GM13976 (cell line): ENCODE results near the gene GDA.

Experiments used
- DNase-seq: peaks from one replicate; pipeline ENCODE4 v3.0.0; 2012; ENCODE audit warnings: low spot score
- in situ Hi-C: fragments of 300-500 bp; cut with MboI; formaldehyde crosslinking; loops from one replicate; pipeline ENCODE4 v1.12.0; 2022; ENCODE audit warnings: low sequenced_read_pairs, mixed read lengths, inconsistent platforms; ENCODE audit not compliant: unreplicated experiment
- TF ChIP-seq, protein P1 (sequence below): IDR thresholded peaks from 2 replicates; pipeline ENCODE4 v1.5.1; 2012; ENCODE audit warnings: borderline replicate concordance, mild to moderate bottlenecking; ENCODE audit not compliant: insufficient read depth; ENCODE audit errors: extremely low read depth, missing control alignments, control extremely low read depth

GDA gene

DNA sequence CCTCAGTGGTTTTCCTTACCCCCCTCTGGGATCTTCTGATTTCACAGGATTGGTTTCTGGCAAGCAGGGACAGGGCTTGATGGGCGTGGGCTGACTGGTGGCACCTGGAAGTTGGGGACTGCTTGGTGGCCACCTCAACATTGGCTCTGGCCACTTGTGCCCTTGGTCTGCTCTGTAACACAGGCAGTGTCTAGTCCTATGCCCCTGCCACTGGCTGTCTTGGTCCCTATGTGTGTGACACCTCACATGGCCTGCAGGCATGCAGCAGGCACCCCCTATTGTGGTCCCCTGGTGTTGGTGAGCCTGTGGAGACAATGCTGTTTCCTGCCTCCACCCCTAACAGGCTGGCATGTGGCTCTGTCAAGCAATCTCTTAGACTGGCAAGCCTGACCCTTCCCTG, 71.3 kb downstream of the GDA start:
- in situ Hi-C loops: no loop called here
- TF ChIP-seq, protein P1, sequence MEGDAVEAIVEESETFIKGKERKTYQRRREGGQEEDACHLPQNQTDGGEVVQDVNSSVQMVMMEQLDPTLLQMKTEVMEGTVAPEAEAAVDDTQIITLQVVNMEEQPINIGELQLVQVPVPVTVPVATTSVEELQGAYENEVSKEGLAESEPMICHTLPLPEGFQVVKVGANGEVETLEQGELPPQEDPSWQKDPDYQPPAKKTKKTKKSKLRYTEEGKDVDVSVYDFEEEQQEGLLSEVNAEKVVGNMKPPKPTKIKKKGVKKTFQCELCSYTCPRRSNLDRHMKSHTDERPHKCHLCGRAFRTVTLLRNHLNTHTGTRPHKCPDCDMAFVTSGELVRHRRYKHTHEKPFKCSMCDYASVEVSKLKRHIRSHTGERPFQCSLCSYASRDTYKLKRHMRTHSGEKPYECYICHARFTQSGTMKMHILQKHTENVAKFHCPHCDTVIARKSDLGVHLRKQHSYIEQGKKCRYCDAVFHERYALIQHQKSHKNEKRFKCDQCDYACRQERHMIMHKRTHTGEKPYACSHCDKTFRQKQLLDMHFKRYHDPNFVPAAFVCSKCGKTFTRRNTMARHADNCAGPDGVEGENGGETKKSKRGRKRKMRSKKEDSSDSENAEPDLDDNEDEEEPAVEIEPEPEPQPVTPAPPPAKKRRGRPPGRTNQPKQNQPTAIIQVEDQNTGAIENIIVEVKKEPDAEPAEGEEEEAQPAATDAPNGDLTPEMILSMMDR: no peak
- no peak for DNase-seq

DNA sequence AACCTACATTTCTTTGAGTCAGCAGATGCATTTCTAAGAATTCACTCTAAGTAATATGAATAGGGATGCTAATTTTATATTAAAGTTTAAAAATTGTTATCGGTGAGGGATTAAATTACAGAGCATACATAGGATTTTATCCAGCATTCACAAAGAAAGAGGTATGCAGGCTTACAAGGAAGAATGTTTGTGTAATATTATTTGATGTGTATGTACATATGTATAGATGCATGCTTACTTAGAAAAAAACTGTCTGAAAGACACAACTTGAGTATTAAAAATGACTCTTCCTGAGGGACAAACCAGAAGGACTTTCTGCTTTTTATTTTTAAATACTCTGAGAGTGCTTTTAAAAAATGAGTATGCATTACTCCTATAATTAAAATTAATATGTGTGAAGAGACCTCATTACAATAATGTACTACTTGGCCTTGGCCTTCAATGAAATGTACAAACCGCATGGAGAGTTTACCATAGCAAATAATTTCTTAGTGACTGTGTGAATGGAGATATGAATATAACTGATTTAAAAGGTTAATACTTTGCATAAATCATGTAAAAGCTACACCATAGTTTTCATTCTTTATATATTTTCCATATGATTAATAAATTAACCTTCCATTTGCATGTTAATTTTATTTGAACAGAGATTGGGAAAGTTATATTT, 77.0 kb downstream of the GDA start:
- DNase-seq: no peak
- TF ChIP-seq, protein P1: no peak
- in situ Hi-C loops: no loop called here

DNA sequence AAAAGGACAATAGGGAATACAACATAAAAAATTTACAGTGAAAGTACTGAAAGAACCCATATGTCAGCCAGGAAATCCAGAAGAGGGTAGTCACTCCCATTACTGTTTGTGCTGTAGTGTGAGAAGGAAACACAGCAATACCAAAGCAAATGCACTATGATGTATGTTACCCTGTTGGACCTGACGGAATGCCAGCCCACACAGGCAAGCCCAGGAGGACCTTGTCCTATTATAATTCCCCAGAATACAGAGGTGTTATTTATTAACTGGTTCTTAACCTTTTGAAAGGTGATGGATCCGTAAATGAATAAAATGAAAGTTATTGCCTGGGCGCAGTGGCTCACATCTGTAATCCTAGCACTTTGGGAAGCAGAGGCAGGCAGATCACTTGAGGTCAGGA, 79.0 kb downstream of the GDA start:
- TF ChIP-seq, protein P1: no peak
- in situ Hi-C loops: no loop called here
- no peak for DNase-seq

DNA sequence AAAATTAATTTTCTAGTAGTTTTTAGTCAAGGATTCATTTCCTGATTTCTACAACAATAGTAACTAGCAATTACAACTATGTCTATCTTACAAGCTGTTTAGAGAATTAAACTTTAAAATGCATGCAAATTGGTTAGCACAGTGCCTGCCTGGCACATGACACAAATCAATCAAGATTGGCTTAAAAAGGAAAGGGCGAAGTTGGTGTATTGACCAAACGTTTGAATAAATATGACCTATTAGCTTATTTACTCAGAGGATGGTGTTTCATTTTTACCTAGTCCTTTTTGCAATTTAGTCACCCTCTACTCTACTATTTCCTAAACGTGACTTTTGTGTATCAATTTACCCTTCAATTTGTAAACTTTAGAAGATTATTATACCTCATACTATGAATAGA, 83.5 kb downstream of the GDA start:
- TF ChIP-seq, protein P1: no peak
- no peak for DNase-seq
- in situ Hi-C loops: no loop called here

DNA sequence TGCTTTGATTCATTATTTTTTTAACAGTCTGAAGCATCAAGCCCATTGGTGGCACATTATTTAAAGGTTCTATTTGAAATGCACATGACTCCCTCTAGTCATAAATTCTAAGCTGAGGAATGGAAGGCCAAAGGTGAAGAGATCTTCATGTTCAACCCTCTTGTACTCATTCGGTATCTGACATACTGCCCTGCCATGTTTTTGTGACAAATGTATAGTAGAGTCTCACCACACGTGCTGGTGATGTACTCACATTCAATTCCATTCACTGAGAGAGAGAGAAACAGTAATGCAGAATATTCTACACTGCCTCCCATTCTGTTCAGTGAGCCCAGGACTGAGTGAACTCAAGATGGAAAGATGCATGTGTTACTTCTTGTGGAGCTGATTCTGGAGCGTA, 98.3 kb downstream of the GDA start:
- DNase-seq: no peak
- in situ Hi-C loops: no loop called here
- TF ChIP-seq, protein P1: no peak

DNA sequence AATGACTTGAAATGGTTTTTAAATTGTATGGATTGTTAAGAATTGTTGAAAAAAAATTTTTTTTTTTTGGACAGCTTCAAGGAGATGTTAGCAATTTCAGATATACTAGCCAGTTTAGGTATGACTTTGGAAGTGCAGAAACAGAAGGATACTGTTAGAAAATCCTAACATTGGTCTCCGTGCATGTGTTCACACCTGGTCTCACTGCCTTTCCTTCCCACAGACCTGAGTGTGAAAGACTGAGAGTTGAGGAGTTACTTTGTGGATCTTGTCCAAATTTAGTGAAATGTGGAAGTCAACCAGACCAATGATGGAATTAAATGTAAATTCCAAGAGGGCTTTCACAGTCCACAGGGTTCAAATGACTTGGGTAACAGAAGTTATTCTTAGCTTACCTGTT, 102.3 kb downstream of the GDA start:
- TF ChIP-seq, protein P1: no peak
- in situ Hi-C loops: loop anchor here (25.0 kb wide), 1 partner anchor 439 kb away; no protein-coding TSS in a partner anchor
- DNase-seq: no peak

DNA sequence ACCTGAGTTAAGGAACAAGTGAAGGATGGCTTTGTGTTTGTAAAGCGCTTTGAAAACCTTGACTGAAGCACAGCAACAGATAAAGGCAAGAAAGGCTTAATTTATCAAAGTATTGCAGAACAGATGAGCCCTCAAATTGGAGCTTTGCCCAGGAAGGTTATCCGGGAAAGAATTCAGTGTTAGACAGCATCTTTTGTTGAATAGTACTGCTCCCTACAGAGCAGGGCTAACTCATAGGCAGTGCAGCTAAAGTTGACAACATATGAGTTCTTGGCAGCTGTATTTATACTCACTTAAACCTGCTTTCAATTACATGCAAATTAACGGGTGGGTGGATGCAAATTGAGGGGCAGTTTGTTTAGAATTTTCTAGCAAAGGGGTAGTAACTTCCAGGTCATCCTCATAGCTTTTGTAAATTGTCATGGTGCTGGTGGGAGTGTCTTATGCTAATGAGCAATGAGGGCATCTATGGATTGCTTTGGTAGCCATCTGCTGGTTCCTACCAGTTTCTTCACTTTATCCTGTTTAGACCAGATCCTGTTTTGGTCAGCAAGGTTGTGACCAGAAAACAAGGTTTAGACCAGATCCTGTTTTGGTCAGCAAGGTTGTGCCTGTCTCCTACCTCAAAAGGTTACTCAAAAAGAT, 105.8 kb downstream of the GDA start:
- no peak for DNase-seq
- TF ChIP-seq, protein P1: no peak
- in situ Hi-C loops: loop anchor here (25.0 kb wide), 1 partner anchor 443 kb away; no protein-coding TSS in a partner anchor
